CD1c-positive myeloid dendritic cell (primary cell): Measurements from ENCODE around the gene ZNF850.

Experiments
- DNase-seq: peaks from one replicate; pipeline ENCODE4 v3.0.0-alpha.2; 2016; ENCODE audit errors: extremely low spot score

Gene ZNF850

GRCh38 chr19:36688058-36688457 lies 84.5 kb downstream of the ZNF850 start:
- DNase-seq = no peak

- DNase-seq = peak; percentile 98
Measured at GRCh38 chr19:36687214-36688056, 85.2 kb downstream of the ZNF850 start, which contains the start of gene ZNF567. Gene ZNF567, plus strand, starts transcription at chr19:36687612. Its CDS starts 7,256 bp downstream, at chr19:36694868.

GRCh38 chr19:36686365-36687213 lies 86.0 kb downstream of the ZNF850 start:
- DNase-seq = no peak

- DNase-seq = no peak
Measured at GRCh38 chr19:36685835-36686234, 86.8 kb downstream of the ZNF850 start.

- DNase-seq = no peak
Measured at GRCh38 chr19:36679455-36679854, 93.2 kb downstream of the ZNF850 start.

- DNase-seq = no peak
Measured at GRCh38 chr19:36674201-36674600, 98.4 kb downstream of the ZNF850 start.

- no peak for DNase-seq
Measured at GRCh38 chr19:36672368-36672767, 100.2 kb downstream of the ZNF850 start.

GRCh38 chr19:36668646-36669045 lies 104.0 kb downstream of the ZNF850 start:
- no peak for DNase-seq

GRCh38 chr19:36665832-36666231 lies 106.8 kb downstream of the ZNF850 start:
- no peak for DNase-seq
